ENCODE results near the gene ATP4B.

The ATP4B gene

DNA sequence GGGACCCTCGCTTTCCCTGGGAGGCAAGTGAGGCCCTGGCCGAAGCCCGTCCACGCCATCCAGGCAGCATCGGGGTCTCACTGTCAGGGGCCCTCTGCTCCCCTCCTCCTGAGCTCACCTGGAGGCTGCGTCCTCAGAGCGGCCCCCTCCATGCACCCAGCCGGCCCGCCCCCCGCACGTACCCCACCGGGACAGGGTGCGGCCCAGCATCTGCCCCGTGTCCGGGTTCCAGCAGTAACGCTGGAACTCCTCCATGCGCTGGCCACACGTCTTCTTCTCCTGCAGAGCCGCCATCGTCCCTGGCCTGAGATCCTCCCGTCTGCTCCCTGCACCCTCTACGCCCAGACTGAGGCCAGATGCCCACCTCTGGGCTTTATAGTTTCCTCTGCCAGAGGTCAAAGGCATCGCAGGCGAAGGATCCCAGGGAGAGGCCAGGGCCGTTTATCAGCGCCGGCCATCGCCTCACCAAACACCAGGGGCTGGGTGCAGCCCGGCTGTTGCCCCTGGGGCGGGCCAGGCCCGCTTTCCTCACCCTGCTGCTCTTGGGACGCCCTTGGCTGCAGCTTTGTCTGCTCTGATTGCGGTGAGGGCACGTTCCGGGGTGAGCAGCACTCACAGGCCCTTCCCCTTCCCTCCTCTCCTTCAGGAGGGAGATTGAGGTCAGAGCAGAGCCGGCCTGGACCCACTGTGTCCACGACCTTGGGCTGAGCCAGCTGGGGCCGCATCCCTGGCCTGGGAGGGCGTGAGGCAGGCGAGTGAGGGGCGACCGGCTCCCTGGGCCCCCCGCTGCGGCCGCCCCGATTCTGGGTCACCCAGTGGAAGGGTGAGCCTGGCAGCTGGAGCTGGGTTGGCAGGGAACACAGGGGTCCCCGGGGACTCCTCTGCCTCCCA, at the start of gene ATP4B:
Gene ATP4B, minus strand, starts transcription at position 348 of the 891 bp plus-strand sequence. Its CDS starts 54 bp downstream, at position 294.
- no peak for DNase-seq

DNA sequence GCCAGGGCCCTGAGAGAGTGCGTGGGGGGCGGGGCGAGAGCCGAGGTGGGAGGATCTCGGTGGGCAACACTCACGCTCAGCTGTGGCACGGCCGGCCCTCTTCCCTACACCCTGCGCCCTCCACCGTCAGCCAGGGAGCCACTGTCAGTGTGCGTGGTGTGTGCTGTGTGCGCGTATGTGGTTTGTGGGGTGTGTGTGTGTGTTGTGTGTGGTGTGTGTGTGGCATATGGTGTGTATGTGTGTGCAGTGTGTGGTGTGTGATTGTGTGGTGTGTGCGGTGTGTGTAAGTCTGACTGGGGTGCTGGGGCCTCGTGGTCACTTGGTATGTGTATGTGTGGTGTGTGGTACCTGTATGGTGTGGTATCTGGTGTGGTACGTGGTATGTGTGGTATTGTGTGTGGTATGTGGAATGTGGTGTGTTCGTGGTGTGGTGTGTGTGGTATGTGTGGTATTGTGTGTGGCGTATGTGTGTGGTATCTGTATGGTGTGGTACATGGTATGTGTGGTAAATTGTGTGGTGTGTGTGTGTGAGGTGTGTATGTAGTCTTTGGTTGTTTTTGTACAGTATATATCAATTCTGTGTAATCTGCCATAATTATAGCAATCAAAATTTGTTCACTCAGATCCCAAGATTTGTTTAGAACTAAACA, 14.1 kb upstream of the ATP4B start:
- DNase-seq: no peak

DNA sequence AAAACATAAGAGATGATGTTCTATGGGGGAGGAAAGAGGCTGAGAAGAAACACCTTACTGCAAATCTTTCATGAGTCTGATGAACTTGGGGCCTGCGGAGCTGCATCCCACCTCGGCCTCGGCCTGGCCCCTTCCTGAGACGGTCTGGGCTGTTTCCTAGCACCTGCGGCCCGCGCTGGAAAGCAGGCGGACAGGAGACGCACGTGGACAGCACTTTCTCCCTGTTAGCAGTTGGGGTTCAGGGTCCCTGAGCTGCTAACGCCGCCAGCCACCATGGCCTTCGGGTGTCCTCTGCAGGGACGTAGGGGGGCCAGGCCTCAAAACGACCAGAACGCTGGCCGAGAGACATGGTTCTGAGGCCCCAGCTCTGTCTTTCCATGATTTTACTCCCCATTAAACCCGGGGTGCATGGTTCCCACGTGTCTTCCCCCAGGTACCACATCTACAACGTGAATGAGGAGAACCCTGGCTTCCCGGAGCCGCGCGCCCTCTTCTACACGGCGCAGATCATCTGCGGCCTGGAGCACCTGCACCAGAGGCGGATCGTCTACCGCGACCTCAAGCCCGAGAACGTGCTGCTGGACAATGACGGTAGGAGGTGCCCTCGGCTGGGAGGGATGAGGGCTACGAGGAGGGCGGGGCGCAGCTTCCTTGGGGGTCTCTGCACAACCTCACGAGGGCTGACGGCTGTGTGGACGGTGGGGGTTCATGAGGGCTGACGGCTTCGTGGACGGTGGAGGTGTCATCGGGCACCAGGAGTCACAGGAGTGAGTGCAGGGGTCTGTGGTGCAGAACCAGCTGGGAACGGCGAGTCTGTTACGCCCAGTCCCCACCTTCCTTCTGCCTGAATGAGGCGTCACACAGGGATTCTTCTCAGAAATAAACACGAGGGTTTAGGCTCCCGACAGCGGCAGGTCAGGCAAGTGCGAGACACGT, 13.3 kb upstream of the ATP4B start:
- no peak for DNase-seq

DNA sequence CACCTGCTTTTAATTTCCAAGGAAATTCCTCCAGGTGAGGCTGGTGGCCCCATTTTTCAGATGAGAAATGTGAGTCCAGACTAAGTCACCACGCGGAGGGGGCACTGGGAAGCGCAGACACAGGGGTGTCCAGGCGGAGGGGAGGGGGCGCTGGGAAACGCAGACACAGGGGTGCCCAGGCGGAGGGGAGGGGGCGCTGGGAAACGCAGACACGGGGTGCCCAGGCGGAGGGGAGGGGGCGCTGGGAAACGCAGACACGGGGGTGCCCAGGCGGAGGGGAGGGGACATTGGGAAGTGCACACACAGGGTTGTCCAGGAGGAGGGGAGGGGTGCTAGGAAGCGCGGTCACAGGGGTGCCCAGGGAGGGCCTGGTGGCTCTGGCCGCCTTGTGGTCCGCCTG, 12.5 kb upstream of the ATP4B start:
- DNase-seq: no peak

DNA sequence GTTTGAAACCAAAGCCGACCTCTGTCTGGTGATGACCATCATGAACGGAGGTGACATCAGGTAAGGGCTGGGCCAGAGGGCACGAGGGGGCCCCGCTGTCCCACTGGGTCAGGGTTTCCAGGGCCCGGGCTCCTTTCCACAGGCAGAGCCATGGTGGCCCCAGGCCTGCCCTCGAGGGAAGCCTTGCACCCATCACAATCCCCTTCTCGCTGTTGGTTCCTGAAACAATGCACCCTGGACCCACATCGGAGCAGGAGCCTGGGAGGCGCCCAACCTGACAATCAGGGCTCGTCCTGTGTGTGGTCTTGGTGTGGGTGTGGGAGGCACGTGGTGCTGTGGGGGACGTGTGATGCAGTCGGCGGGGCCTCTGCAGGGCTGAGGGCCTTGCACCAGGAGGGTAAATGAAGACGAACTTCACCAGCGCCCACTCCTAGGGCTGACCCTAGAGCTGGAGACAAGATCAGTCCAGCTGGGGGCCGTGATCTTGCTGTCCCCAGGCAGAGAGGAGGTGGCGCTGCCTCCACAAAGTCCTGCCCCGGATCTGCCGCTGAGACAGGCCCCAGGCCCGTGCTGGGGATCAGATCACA, 11.8 kb upstream of the ATP4B start:
- DNase-seq: no peak

DNA sequence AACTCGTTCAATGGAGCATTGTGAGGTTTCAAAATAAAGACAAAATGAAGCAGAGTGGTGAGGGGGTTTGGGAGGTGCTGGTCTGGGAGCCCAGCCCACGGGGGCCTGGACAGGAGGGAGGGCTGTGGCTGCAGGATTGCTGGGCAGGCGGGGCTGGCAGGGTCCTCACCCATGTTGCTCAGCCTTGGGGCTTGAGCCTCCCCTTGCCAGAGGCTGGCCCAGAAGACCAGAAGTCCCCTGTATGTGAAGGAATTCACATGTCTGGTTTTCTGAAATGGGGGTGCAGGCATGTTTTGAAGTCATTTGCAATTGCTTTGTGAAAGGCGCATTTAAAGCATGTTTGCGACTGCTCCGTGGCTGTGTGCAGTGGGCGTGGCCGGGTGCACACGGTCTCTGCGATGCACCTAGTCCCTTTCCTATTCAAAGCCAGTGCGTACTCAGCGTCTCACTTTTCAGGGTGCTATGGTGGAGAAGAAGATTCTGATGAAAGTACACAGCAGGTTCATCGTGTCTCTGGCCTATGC, 11.3 kb upstream of the ATP4B start:
- no peak for DNase-seq

DNA sequence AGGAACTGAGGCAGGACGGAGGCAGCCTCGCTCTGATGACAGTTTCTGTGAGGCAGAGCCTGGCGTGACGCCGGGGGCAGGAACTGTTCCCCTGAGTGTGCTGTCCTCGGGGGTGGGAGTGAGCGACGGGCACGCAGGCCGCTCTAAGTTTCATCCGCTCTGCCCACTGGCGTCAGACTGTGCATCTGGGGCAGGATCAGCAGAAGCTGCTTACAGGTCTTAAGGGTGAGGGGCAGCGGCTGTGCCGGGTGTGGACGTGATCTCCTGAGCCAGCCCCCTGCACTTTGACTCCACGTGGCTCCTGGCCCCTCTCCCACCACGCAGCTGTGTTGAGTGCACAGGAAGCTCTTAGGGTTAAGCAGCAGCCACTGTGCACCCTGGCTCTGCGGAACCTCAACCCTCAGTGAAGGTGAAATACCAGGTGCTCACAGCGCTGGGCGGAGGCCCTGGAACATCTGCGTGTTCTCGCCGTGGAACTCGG, 10.5 kb upstream of the ATP4B start:
- DNase-seq: no peak

DNA sequence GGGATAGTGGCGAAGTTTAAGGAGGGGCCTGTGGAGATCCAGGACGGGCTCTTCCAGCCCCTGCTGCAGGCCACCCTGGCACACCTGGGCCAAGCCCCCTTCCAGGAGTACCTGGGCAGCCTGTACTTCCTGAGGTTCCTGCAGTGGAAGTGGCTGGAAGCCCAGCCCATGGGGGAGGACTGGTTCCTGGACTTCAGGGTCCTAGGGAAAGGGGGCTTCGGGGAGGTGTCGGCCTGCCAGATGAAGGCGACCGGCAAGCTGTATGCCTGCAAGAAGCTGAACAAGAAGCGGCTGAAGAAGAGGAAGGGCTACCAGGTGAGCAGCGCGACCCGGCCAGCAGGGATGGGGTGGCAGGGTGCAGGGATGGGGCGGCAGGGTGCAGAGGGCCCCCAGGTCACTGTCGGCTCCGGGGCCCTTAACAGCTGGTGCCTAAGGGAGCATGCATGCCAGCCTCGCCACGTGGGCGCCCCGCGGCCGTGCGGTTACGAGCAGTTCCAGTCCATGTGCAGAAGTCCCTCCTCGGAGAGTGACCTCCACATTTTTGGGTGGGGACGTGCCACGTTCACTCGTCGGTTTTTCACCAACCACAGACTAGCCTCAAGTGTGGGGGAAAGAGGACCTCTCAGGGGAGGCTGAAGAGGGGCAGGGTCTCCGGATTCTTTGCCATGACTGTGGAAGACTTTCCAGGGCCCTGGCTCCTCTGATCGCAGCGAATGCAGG, 9.9 kb upstream of the ATP4B start:
- DNase-seq: no peak

DNA sequence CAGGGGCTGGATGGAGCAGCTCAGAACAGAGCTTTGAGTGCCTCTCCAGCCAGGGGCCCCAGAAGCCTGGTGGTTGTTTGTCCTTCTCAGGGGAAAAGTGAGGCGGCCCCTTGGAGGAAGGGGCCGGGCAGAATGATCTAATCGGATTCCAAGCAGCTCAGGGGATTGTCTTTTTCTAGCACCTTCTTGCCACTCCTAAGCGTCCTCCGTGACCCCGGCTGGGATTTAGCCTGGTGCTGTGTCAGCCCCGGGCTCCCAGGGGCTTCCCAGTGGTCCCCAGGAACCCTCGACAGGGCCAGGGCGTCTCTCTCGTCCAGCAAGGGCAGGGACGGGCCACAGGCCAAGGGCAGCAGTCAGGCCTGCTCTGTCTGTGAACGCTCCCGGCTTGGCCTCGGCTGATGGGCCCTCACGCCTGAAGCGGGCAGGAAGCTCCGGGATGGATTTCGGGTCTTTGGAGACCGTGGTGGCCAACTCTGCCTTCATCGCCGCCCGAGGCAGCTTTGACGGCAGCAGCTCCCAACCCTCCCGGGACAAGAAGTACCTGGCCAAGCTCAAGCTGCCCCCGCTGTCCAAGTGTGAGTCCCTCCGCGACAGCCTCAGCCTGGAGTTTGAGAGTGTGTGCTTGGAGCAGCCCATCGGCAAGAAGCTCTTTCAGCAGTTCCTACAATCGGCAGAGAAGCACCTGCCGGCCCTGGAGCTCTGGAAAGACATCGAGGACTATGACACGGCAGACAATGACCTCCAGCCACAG, 9.1 kb upstream of the ATP4B start, which contains the start of gene GRK1:
Gene GRK1, plus strand, starts transcription at position 269 of the 751 bp plus-strand sequence. Its CDS starts 168 bp downstream, at position 437.
- DNase-seq: no peak

DNA sequence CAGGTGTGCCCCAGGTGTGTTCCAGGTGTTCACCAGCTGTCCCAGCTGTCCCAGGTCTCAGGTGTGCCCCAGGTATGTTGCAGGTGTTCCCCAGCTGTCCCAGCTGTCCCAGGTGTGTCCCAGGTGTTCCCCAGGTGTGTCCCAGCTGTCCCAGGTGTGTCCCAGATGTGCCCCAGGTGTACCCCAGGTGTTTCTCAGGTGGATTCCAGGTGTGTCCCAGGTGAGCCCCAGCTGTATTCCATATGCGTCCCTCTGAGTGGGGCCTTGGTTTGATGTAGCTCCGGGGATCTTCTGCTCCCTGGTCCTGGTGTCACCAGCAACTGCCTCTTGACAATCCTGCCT, 8.3 kb upstream of the ATP4B start:
- DNase-seq: no peak

DNA sequence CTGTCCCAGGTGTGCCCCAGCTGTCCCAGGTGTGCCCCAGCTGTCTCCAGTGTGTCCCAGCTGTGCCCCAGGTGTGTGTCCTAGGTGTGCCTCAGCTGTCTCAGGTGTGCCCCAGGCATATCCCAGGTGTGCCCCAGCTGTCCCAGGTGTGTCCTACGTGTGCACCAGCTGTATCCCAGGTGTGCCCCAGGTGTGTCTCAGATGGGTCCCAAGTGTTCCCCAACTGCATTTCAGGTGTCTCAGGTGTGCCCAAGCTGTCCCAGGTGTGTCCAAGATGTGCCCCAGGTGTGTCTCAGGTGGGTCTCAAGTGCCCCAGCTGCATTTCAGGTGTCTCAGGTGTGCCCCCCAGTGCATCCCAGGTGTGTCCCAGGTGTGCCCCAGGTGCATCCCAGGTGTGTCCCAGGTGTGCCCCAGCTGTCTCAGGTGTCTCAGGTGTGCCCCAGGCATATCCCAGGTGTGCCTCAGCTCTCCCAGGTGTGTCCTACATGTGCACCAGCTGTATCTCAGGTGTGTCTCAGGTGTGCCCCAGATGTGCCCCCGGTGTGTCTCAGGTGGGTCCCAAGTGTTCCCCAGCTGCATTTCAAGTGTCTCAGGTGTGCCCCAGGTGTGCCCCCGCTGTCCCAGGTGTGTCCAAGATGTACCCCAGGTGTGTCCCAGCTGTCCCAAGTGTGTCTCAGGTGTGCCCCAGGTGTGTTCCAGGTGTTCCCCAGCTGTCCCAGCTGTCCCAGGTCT, 7.8 kb upstream of the ATP4B start:
- no peak for DNase-seq

DNA sequence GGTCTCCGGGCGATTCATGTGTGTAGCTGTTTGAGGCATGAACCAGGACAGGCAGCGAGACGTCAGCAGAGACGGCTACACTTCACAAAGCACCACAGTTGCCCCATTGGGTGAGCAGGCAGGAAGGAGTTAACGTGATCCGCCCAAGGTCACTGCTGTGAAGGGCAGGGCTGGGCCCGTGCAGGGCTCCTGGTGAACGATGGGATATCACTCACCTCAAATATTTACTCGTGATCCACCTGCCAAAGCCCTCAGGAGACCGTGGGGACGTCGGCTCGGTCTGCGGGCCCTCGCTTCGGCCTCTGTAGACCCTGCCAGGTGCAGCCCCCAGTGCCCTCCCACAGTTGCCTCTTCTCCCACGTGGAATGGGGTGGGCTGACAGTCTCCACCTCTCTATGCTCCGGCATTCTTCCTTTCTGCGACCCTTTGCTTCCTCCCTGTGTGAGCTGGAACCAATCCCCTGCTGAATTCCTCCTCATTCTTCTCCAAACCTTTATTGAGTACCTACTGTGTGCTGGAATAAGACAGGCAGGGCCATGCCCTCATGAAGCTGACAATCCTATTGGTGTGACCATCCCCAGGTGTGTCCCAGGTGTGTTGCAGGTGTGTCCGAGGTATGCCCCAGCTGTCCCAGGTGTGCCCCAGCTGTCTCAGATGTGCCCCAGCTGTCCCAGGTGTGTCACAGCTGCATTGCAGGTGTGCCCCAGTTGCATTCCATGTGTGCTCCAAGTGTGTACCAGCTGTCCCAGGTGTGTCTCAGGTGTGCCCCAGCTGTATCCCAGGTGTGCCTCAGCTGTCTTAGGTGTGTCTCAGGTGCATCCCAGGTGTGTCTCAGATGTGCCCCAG, 7.0 kb upstream of the ATP4B start:
- DNase-seq: no peak

DNA sequence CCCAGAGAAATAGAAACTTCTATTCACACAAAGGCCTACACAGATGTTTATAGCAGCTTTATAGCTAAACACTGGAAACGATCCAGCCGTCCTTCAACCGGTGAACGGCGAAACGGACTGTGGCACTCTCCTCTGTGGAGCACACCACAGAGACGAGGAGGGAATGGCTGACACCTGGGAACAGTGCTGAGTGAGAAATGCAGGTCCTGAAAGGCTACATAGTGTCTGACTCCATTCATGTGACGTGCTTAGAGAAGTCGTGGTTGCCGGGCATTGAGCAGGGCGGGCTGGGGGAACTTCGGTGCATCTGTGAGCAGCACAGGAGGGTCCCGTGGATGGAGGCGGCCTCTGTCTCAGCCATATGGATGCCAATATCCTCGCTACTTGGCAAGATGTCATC, 5.9 kb upstream of the ATP4B start:
- no peak for DNase-seq

DNA sequence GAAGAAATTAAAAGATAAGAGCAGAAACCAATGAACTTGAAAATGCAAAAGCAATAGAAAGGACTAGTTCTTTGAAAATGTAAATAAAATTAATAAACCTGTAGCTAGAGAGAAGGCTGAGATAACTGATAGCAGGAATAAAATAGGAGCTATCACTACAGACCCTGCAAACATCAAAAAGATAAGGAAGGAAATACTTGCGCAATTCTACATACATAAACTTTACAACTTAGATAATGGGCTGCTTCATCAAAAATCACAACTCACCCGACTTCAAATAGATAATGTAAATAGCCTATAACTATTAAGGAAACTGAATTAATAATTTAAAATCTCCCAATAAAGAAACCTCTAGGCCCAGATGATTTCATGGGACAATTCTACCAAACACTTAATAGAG, 3.5 kb upstream of the ATP4B start:
- no peak for DNase-seq

DNA sequence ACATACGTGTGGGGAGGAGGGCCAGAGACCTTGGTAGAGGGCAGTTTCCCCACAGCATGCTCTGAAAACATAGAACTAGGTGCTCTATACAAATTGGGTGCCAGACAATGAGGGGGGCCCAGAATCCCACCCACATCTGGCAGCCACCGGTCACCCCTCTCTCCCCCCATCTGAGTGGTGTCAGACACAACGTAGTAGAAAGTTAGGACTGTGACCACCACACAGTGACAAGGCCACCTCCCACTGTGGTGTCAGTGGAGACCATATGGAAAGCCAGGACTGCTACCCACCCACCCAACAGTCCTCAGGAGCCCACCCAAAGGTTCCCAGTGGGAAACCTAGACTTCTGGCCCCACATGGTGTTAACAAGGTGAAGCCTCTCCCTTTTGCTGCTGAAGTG, 2.1 kb upstream of the ATP4B start:
- no peak for DNase-seq

DNA sequence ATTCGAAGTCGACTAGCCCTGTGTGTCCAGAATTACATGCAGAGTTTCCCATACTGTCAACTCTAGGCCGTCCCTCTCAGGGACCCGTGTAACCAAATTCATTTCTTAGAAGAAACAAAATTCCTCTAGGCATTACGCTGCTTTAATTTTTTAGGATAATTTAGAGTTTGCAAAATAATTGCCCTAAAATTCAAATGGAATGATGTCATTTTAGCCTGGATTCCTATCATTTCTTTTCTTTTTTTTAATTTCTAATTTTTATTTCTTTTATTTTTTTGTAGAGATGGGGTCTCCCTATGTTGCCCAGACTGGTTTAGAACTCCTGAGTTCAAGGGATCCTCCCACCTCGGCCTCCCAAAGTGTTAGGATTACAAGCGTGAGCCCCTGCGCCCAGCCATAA, 1.3 kb upstream of the ATP4B start:
- DNase-seq: no peak

DNA sequence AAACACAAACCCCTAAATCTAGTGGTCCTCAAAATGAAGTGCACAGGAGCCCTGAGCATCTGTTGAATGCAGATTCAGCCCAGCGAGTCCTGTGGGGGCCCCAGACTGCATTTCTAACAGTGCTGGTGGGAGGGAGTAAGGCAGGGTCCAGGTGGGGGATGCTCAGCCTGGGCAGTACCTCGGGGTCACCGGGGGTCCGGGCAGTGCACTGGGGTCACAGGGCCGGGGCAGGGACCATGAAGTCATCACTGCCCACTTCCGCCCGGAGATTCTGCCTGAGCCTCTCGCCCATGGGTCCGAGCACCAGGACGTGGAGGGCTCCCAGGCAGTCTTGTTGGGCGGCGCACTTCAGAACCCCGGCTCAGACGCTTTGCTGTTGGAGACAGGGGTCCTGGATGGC, 838 bp upstream of the ATP4B start:
- DNase-seq: no peak

DNA sequence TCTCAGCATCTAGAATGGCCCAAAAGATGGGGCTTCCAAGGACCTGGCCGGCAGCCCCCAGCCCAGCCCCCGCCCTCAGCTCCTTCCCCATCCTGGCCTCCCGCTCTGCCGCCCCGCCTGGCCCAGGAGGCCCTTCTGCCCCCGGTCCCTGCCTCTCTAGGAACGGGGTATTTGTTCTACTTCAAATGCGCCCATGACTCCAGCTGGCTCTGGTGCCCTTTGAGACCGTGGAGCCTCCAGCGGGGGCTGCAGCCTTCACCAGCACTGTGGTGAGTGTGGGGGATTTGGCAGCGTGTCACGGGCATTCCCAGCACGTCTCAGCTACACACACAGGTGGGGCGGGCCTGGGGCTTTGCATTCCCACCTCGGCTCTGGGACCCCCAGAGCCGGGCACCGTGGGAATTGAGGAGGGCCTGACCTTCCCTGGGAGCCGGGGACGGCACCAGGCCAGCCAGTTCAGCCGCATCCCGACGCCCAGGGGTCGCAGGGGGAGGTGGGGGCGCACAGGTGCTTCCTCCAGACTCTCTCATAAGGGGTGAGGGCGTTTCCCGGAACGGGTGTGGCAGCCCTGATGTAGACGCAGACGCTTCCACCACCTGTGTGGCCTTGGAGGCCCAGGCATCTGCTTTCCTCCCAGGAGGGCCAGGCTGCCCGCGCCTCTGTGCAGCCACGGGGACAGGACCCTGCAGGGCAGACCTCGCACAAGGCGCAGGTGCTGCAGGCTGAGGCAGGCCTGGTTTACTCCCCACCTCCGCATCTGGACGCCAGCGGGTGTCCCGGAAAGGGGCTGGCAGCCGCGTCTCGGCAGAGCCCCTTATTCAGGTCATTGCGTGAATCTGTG, 947 bp downstream of the ATP4B start:
- DNase-seq: no peak
